Eye (tissue), 1 donor: ENCODE data around the gene LINGO3.
A peak's percentile ranks its signal among the peaks of the same experiment; 100 is the strongest.

Source experiments
- DNase-seq: peaks from one replicate; pipeline ENCODE4 v3.0.0-alpha.2; 2015

Gene LINGO3

GRCh38 chr19:2278459-2279158 lies 29.3 kb downstream of the LINGO3 start:
- DNase-seq: no peak

- no peak for DNase-seq
Measured at GRCh38 chr19:2277138-2277537, 30.8 kb downstream of the LINGO3 start.

GRCh38 chr19:2276429-2276986 lies 31.4 kb downstream of the LINGO3 start:
- no peak for DNase-seq

- no peak for DNase-seq
Measured at GRCh38 chr19:2275588-2276428, 32.1 kb downstream of the LINGO3 start.

GRCh38 chr19:2274931-2275535 lies 32.9 kb downstream of the LINGO3 start:
- peak; percentile 89 for DNase-seq

- no peak for DNase-seq
Measured at GRCh38 chr19:2274185-2274711, 33.7 kb downstream of the LINGO3 start.

GRCh38 chr19:2273356-2274184 lies 34.4 kb downstream of the LINGO3 start:
- peak; percentile 91 for DNase-seq

GRCh38 chr19:2271234-2272103 lies 36.5 kb downstream of the LINGO3 start:
- peak; percentile 24 for DNase-seq

GRCh38 chr19:2270423-2271233 lies 37.3 kb downstream of the LINGO3 start:
- DNase-seq: peak; percentile 79

GRCh38 chr19:2270157-2270422 lies 37.9 kb downstream of the LINGO3 start:
- DNase-seq: no peak

GRCh38 chr19:2269244-2270156 lies 38.5 kb downstream of the LINGO3 start:
- DNase-seq: peak; percentile 99

GRCh38 chr19:2268861-2269243 lies 39.1 kb downstream of the LINGO3 start:
- no peak for DNase-seq

GRCh38 chr19:2268480-2268830 lies 39.5 kb downstream of the LINGO3 start:
- DNase-seq: no peak

- no peak for DNase-seq
Measured at GRCh38 chr19:2266183-2266993, 41.6 kb downstream of the LINGO3 start.

GRCh38 chr19:2261438-2262172 lies 46.3 kb downstream of the LINGO3 start:
- DNase-seq: no peak

- DNase-seq: no peak
Measured at GRCh38 chr19:2260341-2260805, 47.6 kb downstream of the LINGO3 start.

GRCh38 chr19:2259336-2259735 lies 48.6 kb downstream of the LINGO3 start:
- no peak for DNase-seq
